ENCODE measurements around the gene AFDN. TPM values are rescaled to one million over a fixed set of nuclear protein-coding genes. Genes with fewer than 3 reads are reported as not detected.

Gene AFDN
- total and polyA plus RNA-seq, 2 of the 8 experiments (the other 6 are each of a cell fraction or from before 2014, with no cell fraction given): 53.4 to 192 TPM

DNA sequence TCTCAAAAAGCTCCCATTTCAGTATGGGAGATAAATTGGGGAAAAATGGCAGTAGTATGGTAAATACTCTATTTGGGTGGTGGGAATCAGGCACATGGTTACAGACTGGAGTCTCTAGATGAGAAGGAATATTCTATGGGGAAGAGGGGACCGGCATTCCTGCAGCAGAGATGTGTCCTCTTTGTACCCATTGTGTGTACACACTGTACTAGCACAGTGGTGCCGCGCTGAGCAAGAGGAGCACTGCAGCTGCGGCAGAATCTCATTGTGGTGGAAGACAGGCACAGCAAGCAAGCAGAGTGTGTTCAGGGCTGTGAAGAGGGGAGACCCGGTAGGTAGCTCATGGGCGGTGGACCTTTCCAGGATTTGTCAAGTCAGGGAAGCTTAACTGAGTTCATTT is 13.0 kb downstream of the AFDN start (continued):
- TF ChIP-seq TAF7 (optimal IDR thresholded peaks at IDR 0.05; ENCODE audit: borderline replicate concordance, low read depth, low read length) (no peak), USF2 (IDR thresholded peaks at IDR 0.05; ENCODE audit: low read length) (no peak), GTF2F1 (IDR thresholded peaks at IDR 0.05; ENCODE audit: borderline replicate concordance, low read depth, low read length) (no peak)

Measured in H1 (cell line).